K562 (cell line): ENCODE measurements around the gene ELF1. TPM values are rescaled to one million over a fixed set of nuclear protein-coding genes. Genes with fewer than 3 reads are reported as not detected.

Source experiments
- ATAC-seq: fragments of 200-7000 bp; cut with Tn5 transposase; 3 replicates; pipeline ENCODE4 v1.9.1; 2020; ENCODE audit warnings: moderate library complexity
- BruUV-seq: library from RNA; stranded (reverse); fragments of 400-500 nt; replicated peaks from 2 replicates; lab custom pipeline; 2021; lab: Mats Ljungman, UMichigan
- CTCF ChIA-PET: fragments of 300-600 bp; formaldehyde crosslinking; extraction: SDS; loops from one replicate; lab custom pipeline; 2021; ENCODE audit warnings: low intra/inter-chr PET ratio; lab: Yijun Ruan, JAX
- POLR2A ChIA-PET: fragments of 300-600, 350-650 bp; sonication (Branson Sonifier 250); formaldehyde crosslinking; extraction: SDS; loops from one replicate; lab custom pipeline; 2021; ENCODE audit warnings: antibody characterized with exemption, inconsistent platforms; lab: Yijun Ruan, JAX
- DNase-seq, 4 experiments: peaks; one replicate each; pipeline versions ENCODE4 v3.0.0 to v3.0.0-alpha.2; 2011 to 2018; ENCODE audit warnings: low spot score in 3 of 4, mixed read lengths in 3 of 4; ENCODE audit errors: extremely low read depth in 1 of 4
- FAIRE-seq: peaks from 2 replicates; lab custom pipeline; 2011; peaks lifted over from hg19 to GRCh38; lab: Jason Lieb, UNC
- H2AFZ ChIP-seq: 2 replicates; pipeline ENCODE4 v1.6.0; 2011; ENCODE audit warnings: low read depth, low read length, control low read depth, inconsistent platforms
- H3K27ac ChIP-seq: fragments of 200-600 bp; 3 replicates; pipeline ENCODE4 v1.8.0; 2011; ENCODE audit warnings: low read depth, mild to moderate bottlenecking, control low read depth, inconsistent platforms, low read length, moderate library complexity, mixed read lengths; ENCODE audit errors: extremely low read depth
- H3K27me3 ChIP-seq, 2 experiments: fragments of 300-600 bp in 1 of 2; 2 replicates in 1 of 2; 3 replicates in 1 of 2; pipeline versions ENCODE4 v1.6.0 to v1.8.0; 2011; ENCODE audit warnings: inconsistent platforms in 2 of 2, low read length in 2 of 2, mild to moderate bottlenecking in 1 of 2, mixed read lengths in 1 of 2, moderate library complexity in 1 of 2; ENCODE audit not compliant: control insufficient read depth in 2 of 2, insufficient read depth in 2 of 2
- H3K36me3 ChIP-seq: fragments of 300-600 bp; 3 replicates; pipeline ENCODE4 v1.8.0; 2011; ENCODE audit warnings: mild to moderate bottlenecking, low read length, inconsistent platforms; ENCODE audit not compliant: control insufficient read depth, insufficient read depth
- H3K4me1 ChIP-seq, 2 experiments: fragments of 200-600 bp in 1 of 2; replicated peaks in 1 of 2; 2 replicates in 1 of 2; 3 replicates in 1 of 2; pipeline versions ENCODE4 v1.5.1 to v1.8.0; 2011; ENCODE audit warnings: inconsistent platforms in 2 of 2, low read length in 2 of 2, mild to moderate bottlenecking in 1 of 2, mixed read lengths in 1 of 2, moderate library complexity in 1 of 2; ENCODE audit not compliant: control insufficient read depth in 2 of 2, insufficient read depth in 2 of 2
- H3K4me2 ChIP-seq: 2 replicates; pipeline ENCODE4 v1.6.1; 2011; ENCODE audit warnings: low read length, control low read depth, inconsistent platforms, mixed read lengths; ENCODE audit not compliant: insufficient read depth
- H3K4me3 ChIP-seq: fragments of 200-600 bp; sonication (generic), shearing (Covaris generic); 2 replicates; pipeline ENCODE4 v1.5.1; 2016; ENCODE audit warnings: control low read depth, inconsistent platforms
- H3K79me2 ChIP-seq: fragments of 200-600 bp; 3 replicates; pipeline ENCODE4 v1.8.0; 2011; ENCODE audit warnings: low read length, inconsistent platforms; ENCODE audit not compliant: control insufficient read depth, insufficient read depth
- H3K9ac ChIP-seq, 2 experiments: 2 replicates each; pipeline versions ENCODE4 v1.6.0 to v1.6.1; 2011; ENCODE audit warnings: low read depth in 2 of 2, low read length in 2 of 2, control low read depth in 1 of 2, inconsistent platforms in 1 of 2, mild to moderate bottlenecking in 1 of 2, mixed read lengths in 1 of 2; ENCODE audit not compliant: insufficient read depth in 1 of 2
- H3K9me1 ChIP-seq: one replicate; pipeline ENCODE4 v1.6.0; 2011; ENCODE audit warnings: inconsistent platforms, mild to moderate bottlenecking, low read length, moderate library complexity; ENCODE audit not compliant: control insufficient read depth, insufficient read depth
- H3K9me3 ChIP-seq: replicated peaks from 2 replicates; pipeline ENCODE4 v1.5.1; 2011; ENCODE audit warnings: low read depth, low read length, inconsistent platforms; ENCODE audit not compliant: control insufficient read depth, insufficient read depth
- H4K20me1 ChIP-seq: replicated peaks from 2 replicates; pipeline ENCODE4 v1.6.1; 2011; ENCODE audit warnings: low read length, inconsistent platforms, mixed read lengths; ENCODE audit not compliant: control insufficient read depth, insufficient read depth
- CEBPB ChIP-seq: fragments of 450-650 bp; IDR thresholded peaks from 2 replicates; pipeline ENCODE4 v1.6.1; 2016; ENCODE audit warnings: missing genetic modification characterization, missing compliant biosample characterization
- GTF2F1 ChIP-seq: IDR thresholded peaks from 2 replicates; pipeline ENCODE4 v1.6.1; 2011; ENCODE audit warnings: low read depth, low read length, improper control_type of control experiment
- KLF13 ChIP-seq: fragments of 450-650 bp; IDR thresholded peaks from 2 replicates; pipeline ENCODE4 v1.6.1; 2016; ENCODE audit warnings: missing genetic modification characterization, low read depth, mild to moderate bottlenecking, missing compliant biosample characterization, moderate library complexity, borderline replicate concordance
- RBFOX2 ChIP-seq: fragments of 200-400 bp; formaldehyde crosslinking; IDR thresholded peaks from 2 replicates; pipeline ENCODE4 v1.6.1; 2017; ENCODE audit warnings: low read depth, mild to moderate bottlenecking, low read length, moderate library complexity
- SNRNP70 ChIP-seq: fragments of 200-400 bp; formaldehyde crosslinking; optimal IDR thresholded peaks from 2 replicates; pipeline ENCODE3; 2017; ENCODE audit warnings: low read depth, low read length
- WGBS: fragments of 100-300 bp; shearing (Covaris generic); methylation state at CpG from one replicate; pipeline ENCODE4 v1.1.6; 2016; ENCODE audit warnings: low coverage, mixed read lengths; ENCODE audit not compliant: insufficient coverage; ENCODE audit errors: missing lambda C conversion rate; 5-methylcytosine and 5-hydroxymethylcytosine counted together
- in situ Hi-C: fragments of 300-500 bp; cut with MboI; formaldehyde crosslinking; loops from 4 replicates; pipeline ENCODE4 v1.15.0; 2018; ENCODE audit warnings: inconsistent platforms, mixed read lengths
- intact Hi-C: fragments of 100-400 bp; cut with micrococcal nuclease; formaldehyde crosslinking; loops from 2 replicates; pipeline ENCODE4 v1.14.2; 2022
- polyA plus RNA-seq, 8 experiments: library from polyadenylated mRNA; depleted of rRNA in 4 of 8; stranded (reverse) in 5 of 8; unstranded in 3 of 8; fragments of >200 nt; fragmentation: Nextera tagmentation in 2 of 8; fragmentation: Illumina TruSeq in 1 of 8; extraction: Ambion mirVana in 2 of 8; extraction: Trizol in 1 of 8; gene quantifications; 2 replicates each; pipeline versions ENCODE4 v1.2.1 to v1.2.3, GENCODE V29; 2011 to 2014; ENCODE audit warnings: inconsistent platforms in 1 of 8, missing spikeins in 1 of 8
- total RNA-seq, 7 experiments: library from RNA; depleted of rRNA in 6 of 7; stranded (reverse); fragments of >200 nt in 6 of 7; fragmentation: Illumina TruSeq in 2 of 7; extraction: Trizol in 2 of 7; gene quantifications; 2 replicates each; pipeline versions ENCODE4 v1.2.1 to v1.2.3, GENCODE V29; 2011 to 2021; ENCODE audit warnings: low replicate concordance in 1 of 7
- TF ChIP-seq, protein P1 (sequence below): fragments of 250-450 bp; sonication (Bioruptor Pico); IDR thresholded peaks from 2 replicates; pipeline ENCODE4 v1.4.0; 2020; ENCODE audit warnings: mild to moderate bottlenecking, moderate library complexity, borderline replicate concordance

Gene ELF1
- total and polyA plus RNA-seq, 9 of the 15 experiments (the other 6 are each of a cell fraction or from before 2014, with no cell fraction given), result 24.7 to 54.4 (median 33.4) TPM

DNA sequence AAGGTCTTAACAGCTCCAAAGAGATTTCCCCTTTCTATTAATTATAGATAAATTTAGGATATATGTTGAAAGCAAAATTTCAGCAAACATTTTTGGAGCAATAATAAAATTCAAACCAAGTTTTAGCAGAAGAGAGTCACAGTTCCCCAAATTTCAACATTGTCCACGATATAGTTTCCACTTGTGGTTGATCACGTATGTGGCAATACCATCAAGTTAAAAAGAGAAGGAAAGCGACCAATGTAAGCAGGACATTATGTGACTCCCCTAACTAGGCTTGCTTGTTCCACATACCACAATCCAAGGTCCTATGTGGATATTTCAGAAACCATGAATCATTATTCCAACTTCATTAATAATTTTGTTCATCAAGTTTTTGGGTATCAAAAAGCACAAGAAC, 52.8 kb downstream of the ELF1 start:
- Histone ChIP-seq H3K4me3 (no peak overlapping the region), H3K9me3 (no peaks in the 10 kb centered on the region), H3K27me3 (no peaks in the 10 kb centered on the region), H3K4me1 (peaks cover 0 to 9% of the 10 kb centered on the region in 2 experiments; a peak in 3 of 5 replicates), H3K27ac (no peak overlapping the region), H4K20me1 (peaks cover 11% of the 10 kb centered on the region; the same call in 1 of the 2 replicates), H2AFZ (no peak overlapping the region), H3K79me2 (peaks cover 99% of the 10 kb centered on the region), H3K4me2 (no peak overlapping the region), H3K9me1 (no peaks in the 10 kb centered on the region), H3K9ac (no peak overlapping the region), H3K36me3 (peaks cover 14% of the 10 kb centered on the region; the same call in 2 of the 3 replicates)
- ChIA-PET CTCF (no interaction called here), POLR2A (no interaction called here)
- TF ChIP-seq KLF13 (no peak), CEBPB (tag) (peak; percentile 23; the same call in 1 of the 2 replicates), RBFOX2 (no peak), SNRNP70 (no peak), GTF2F1 (no peak)
- TF ChIP-seq, protein P1, sequence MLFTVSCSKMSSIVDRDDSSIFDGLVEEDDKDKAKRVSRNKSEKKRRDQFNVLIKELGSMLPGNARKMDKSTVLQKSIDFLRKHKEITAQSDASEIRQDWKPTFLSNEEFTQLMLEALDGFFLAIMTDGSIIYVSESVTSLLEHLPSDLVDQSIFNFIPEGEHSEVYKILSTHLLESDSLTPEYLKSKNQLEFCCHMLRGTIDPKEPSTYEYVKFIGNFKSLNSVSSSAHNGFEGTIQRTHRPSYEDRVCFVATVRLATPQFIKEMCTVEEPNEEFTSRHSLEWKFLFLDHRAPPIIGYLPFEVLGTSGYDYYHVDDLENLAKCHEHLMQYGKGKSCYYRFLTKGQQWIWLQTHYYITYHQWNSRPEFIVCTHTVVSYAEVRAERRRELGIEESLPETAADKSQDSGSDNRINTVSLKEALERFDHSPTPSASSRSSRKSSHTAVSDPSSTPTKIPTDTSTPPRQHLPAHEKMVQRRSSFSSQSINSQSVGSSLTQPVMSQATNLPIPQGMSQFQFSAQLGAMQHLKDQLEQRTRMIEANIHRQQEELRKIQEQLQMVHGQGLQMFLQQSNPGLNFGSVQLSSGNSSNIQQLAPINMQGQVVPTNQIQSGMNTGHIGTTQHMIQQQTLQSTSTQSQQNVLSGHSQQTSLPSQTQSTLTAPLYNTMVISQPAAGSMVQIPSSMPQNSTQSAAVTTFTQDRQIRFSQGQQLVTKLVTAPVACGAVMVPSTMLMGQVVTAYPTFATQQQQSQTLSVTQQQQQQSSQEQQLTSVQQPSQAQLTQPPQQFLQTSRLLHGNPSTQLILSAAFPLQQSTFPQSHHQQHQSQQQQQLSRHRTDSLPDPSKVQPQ, result no peak
- in situ Hi-C loops (no loop called here), intact Hi-C loops (no loop called here)
- ATAC-seq (no peak), DNase-seq (no peak), FAIRE-seq (no peak)
- BruUV-seq, result no TSS peak
- WGBS, result 56% methylated on average over 2 of the region's 3 CpGs
